ENCODE results near the gene ISL1. TPM values are rescaled to one million over a fixed set of nuclear protein-coding genes. Genes with fewer than 3 reads are reported as not detected.

ISL1 gene
- total RNA-seq, 3 donors from 2014 or later, result not detected

DNA sequence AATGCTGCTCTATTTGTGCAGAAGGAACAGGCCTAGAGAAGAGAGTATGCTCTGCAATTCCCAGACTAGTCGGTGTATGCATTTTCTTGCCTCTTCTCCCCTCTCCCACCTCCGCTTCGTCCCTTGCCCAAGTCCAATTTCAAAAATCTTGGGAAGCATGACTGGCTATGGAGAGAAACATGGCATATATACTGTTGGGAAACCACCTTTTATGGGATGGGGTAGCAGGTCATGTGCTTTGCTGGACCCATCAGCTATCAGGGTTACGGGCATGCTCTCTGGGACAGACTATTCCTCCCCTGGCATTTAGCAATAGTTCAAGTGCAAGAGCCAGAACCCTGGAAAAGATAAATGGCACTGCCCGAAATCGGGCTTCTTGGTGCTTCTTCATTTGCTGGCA lies 12.0 kb downstream of the ISL1 start:
- H3K4me3 Mint-ChIP-seq, result no peak overlapping the region
- ATAC-seq, result no peak

DNA sequence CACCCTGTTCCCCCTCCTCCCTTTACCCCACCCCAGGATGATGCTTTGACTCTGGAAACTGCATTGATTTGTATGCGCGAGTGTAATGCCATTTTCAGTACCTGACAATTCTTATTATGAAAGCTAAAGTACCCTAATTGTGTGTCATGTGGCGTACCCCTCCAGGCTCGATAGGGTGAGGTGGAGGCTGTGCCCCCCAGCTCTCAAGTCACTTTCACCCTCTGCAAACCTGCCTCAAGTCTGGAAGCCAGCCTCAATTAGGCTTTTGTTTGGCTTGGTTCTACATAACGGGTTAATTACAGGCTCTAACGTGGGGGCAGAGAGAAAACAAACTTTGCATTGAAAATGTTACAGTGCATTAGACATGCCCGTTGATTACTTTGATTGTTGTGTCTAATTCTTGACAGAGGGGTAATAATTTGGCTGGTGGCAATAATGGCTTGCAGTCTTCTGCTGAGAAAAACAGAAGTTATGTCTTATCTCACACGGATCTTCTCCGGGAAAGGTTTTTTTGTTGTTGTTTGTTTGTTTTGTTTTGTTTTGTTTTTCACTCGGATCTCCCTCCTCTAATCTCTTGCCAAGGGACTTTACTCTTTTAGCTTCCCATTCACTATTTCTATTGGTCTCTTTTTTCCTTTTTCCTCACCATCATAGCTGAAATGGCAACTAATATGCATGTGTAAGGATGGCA lies 12.6 kb downstream of the ISL1 start:
- H3K9me3 Mint-ChIP-seq, result peaks cover 4% of the 10 kb centered on the region

More for the DNA sequence above, 12.0 kb downstream of the ISL1 start:
- peaks cover 55% of the 10 kb centered on the region for H3K27me3 Mint-ChIP-seq (ENCODE audit: low read depth)
- H3K36me3 Mint-ChIP-seq (ENCODE audit: insufficient read depth), result no peaks in the 10 kb centered on the region
- no peaks in the 10 kb centered on the region for H3K4me1 Mint-ChIP-seq (ENCODE audit: low read depth)
- H3K9me3 Mint-ChIP-seq, result peaks cover 4% of the 10 kb centered on the region
- DNase-seq, result no peak

GRCh38 chr5:51396797-51397196 lies 13.5 kb downstream of the ISL1 start:
- H3K36me3 Mint-ChIP-seq (ENCODE audit: insufficient read depth), result no peaks in the 10 kb centered on the region
- peaks cover 4% of the 10 kb centered on the region for H3K9me3 Mint-ChIP-seq
- no peak for ATAC-seq
- H3K4me3 Mint-ChIP-seq, result no peak overlapping the region
- peaks cover 44% of the 10 kb centered on the region for H3K27me3 Mint-ChIP-seq (ENCODE audit: low read depth)
- no peak for DNase-seq
- H3K4me1 Mint-ChIP-seq (ENCODE audit: low read depth), result no peaks in the 10 kb centered on the region

More for the DNA sequence above, 12.6 kb downstream of the ISL1 start:
- Mint-ChIP-seq H3K36me3 (ENCODE audit: insufficient read depth) (no peaks in the 10 kb centered on the region), H3K4me3 (no peak overlapping the region), H3K4me1 (ENCODE audit: low read depth) (no peaks in the 10 kb centered on the region), H3K27me3 (ENCODE audit: low read depth) (peaks cover 51% of the 10 kb centered on the region)
- DNase-seq (no peak), ATAC-seq (no peak)

GRCh38 chr5:51397996-51398395 lies 14.7 kb downstream of the ISL1 start:
- Mint-ChIP-seq H3K36me3 (ENCODE audit: insufficient read depth) (no peaks in the 10 kb centered on the region), H3K9me3 (peaks cover 4% of the 10 kb centered on the region), H3K27me3 (ENCODE audit: low read depth) (peaks cover 42% of the 10 kb centered on the region), H3K4me3 (no peak overlapping the region), H3K4me1 (ENCODE audit: low read depth) (no peaks in the 10 kb centered on the region)
- DNase-seq (no peak), ATAC-seq (no peak)

- Mint-ChIP-seq H3K27me3 (ENCODE audit: low read depth) (peaks cover 42% of the 10 kb centered on the region), H3K9me3 (peaks cover 4% of the 10 kb centered on the region), H3K36me3 (ENCODE audit: insufficient read depth) (no peaks in the 10 kb centered on the region), H3K4me3 (no peak overlapping the region), H3K4me1 (ENCODE audit: low read depth) (no peaks in the 10 kb centered on the region)
- no peak for DNase-seq
- no peak for ATAC-seq
These were observed 15.8 kb downstream of the ISL1 start for GRCh38 chr5:51398875-51399642.

DNA sequence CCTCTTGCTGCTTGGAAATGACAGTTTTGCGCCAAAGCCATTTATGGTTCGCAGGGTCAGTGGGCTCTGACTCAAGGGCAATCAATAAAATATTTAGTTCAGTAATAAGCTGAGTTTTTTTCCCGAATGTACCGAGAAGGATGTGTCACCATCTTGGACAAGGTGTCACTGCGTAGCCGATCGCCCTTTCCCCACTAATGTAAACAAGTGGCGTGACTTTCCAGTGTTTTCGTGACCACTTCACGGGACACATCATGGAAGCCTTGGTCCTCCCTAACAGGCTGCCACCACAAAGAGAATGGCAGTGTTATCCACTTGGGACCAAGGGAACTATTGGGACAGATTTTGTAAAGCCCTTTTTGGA lies 16.4 kb downstream of the ISL1 start:
- Mint-ChIP-seq H3K4me3 (no peak overlapping the region), H3K36me3 (ENCODE audit: insufficient read depth) (no peaks in the 10 kb centered on the region), H3K9me3 (peaks cover 4% of the 10 kb centered on the region), H3K4me1 (ENCODE audit: low read depth) (no peaks in the 10 kb centered on the region), H3K27me3 (ENCODE audit: low read depth) (peaks cover 42% of the 10 kb centered on the region)
- DNase-seq, result no peak
- no peak for ATAC-seq

DNA sequence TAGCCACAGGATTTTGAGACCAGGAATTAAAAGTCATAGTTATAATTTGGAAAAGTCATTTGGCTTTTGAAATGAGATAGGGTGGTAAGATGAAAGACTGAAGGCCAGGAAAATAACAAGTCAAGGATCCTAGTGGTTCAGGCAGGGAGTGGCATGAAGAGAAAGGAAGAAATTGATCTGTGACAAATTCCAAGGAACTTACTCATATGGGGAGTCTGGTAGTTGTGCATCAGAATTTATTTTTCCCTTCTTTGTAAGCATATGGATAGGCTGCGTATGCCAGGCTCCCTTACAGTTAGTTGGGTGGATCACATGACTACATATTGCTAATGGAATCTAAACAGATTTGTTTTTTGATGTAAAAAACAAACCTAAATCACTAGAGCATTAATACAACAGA lies 21.0 kb downstream of the ISL1 start:
- Mint-ChIP-seq H3K36me3 (ENCODE audit: insufficient read depth) (no peaks in the 10 kb centered on the region), H3K4me3 (no peak overlapping the region), H3K4me1 (ENCODE audit: low read depth) (no peaks in the 10 kb centered on the region), H3K27me3 (ENCODE audit: low read depth) (peaks cover 10% of the 10 kb centered on the region), H3K9me3 (no peaks in the 10 kb centered on the region)
- DNase-seq (no peak), ATAC-seq (no peak)

- Mint-ChIP-seq H3K4me3 (no peak overlapping the region), H3K4me1 (ENCODE audit: low read depth) (no peaks in the 10 kb centered on the region), H3K9me3 (peaks cover 6% of the 10 kb centered on the region), H3K27me3 (ENCODE audit: low read depth) (no peaks in the 10 kb centered on the region), H3K36me3 (ENCODE audit: insufficient read depth) (no peaks in the 10 kb centered on the region)
- no peak for ATAC-seq
- no peak for DNase-seq
These were observed 28.7 kb downstream of the ISL1 start for GRCh38 chr5:51411921-51412325.

DNA sequence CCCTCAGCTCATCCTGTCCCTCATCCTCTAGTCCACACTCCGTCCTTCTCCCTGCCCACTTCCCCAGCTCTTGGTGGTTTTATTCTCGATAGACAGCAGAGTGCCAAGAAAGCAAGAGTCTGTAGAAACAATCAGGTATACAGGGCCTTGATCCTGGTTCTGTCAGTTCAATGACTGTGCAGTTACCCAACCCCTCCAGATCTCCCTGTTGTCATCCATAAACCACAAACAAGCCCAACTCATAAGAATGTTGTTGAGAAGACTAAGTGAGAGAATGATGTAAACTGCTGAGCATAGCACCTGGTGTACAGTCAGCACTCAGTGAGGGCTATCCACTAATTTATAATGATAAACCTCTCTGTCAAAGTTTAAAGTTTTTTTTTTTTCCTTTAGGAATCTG lies 31.3 kb downstream of the ISL1 start:
- Mint-ChIP-seq H3K27me3 (ENCODE audit: low read depth) (no peaks in the 10 kb centered on the region), H3K36me3 (ENCODE audit: insufficient read depth) (no peaks in the 10 kb centered on the region), H3K4me3 (no peak overlapping the region), H3K9me3 (peaks cover 6% of the 10 kb centered on the region), H3K4me1 (ENCODE audit: low read depth) (no peaks in the 10 kb centered on the region)
- ATAC-seq (no peak), DNase-seq (no peak)

DNA sequence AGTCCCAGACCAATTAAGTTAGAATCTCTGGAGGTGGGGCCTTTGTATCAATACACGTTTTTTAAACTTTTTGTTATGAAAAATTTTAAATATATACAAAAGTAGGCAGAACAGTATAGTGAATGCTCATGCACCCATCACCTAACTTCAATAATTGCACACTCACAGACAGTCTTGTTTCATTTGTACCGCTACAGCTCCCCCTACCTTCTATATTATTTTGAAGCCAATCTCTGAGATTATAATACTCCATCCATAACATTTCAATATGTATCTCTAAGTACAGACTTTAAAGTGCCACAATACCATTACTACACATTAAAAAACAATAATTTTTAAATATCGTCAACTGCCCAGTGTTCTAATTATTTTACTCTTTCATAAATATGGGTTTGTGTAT lies 32.9 kb downstream of the ISL1 start:
- no peak for DNase-seq
- no peak for ATAC-seq
- Mint-ChIP-seq H3K36me3 (ENCODE audit: insufficient read depth) (no peaks in the 10 kb centered on the region), H3K4me1 (ENCODE audit: low read depth) (no peaks in the 10 kb centered on the region), H3K4me3 (no peak overlapping the region), H3K9me3 (no peaks in the 10 kb centered on the region), H3K27me3 (ENCODE audit: low read depth) (no peaks in the 10 kb centered on the region)

DNA sequence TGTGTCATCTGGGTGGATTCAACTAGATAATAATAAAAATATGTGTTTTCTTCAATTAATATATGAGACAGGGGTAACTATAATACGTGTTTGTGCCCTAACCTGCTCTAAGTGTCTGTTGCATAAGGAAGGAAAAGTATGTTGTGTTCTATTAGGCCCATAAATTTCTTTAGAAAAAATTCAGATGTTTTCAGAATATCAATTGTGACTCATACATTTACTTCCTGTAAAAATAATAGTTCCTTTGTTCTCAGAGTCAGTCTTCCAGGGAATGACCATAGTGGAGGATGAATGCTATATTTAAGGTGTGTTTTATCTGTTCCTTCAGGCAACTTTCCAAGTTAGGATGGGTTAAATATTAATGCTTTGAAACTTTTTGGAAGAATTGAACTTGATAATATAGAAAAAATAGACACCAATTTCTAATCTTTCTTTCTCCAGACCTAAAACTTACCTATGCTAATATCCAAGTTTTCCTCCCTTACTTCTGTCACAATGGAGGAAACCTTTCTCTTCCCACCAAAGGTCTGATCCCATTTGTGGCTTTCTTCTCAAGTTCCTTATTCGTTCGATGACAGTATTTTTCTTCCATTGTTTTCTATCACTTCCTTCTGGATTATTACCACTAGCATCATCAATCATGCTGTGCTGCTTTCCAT lies 49.9 kb downstream of the ISL1 start:
- ATAC-seq (no peak), DNase-seq (no peak)
- Mint-ChIP-seq H3K9me3 (peaks cover 19% of the 10 kb centered on the region), H3K4me1 (ENCODE audit: low read depth) (no peaks in the 10 kb centered on the region), H3K27me3 (ENCODE audit: low read depth) (no peaks in the 10 kb centered on the region), H3K4me3 (no peak overlapping the region), H3K36me3 (ENCODE audit: insufficient read depth) (no peaks in the 10 kb centered on the region)

DNA sequence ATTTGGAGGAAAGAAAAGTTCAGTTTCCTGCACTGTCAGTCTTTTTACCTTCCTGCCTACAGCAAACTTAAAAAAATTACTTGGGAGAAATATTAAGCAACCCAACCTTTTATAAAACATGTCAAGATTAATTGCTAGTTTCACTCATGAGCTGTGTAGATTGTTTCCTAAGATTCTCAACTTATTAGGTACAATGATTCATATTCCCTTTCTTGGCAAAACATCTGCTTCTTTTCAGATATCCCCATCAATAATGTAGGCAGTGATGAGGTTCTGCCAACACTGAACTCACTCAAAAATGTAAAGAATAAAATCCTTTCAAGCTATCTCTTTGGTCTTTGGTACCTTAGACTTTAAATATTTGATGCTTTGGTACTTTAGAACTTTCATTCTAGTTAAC lies 56.0 kb downstream of the ISL1 start:
- Mint-ChIP-seq H3K9me3 (peaks cover 9% of the 10 kb centered on the region), H3K27me3 (ENCODE audit: low read depth) (no peaks in the 10 kb centered on the region), H3K4me1 (ENCODE audit: low read depth) (no peaks in the 10 kb centered on the region), H3K36me3 (ENCODE audit: insufficient read depth) (no peaks in the 10 kb centered on the region), H3K4me3 (no peak overlapping the region)
- DNase-seq, result no peak
- ATAC-seq, result no peak
